Fibroblast of skin of scalp (primary cell): ENCODE results near the gene RACGAP1.
A peak's percentile ranks its signal among the peaks of the same experiment; 100 is the strongest.
"Not testable (repeated sequence)": the region's sequence is repeated elsewhere in the genome, so short reads cannot be mapped to it uniquely, and the experiment has no call there.

ENCODE experiments used
- DNase-seq: peaks from one replicate; pipeline ENCODE4 v3.0.0-alpha.2; 2013

Gene RACGAP1

GRCh38 chr12:50056639-50056976, 31.3 kb upstream of the RACGAP1 start:
- no peak for DNase-seq

GRCh38 chr12:50055831-50056638, 30.7 kb upstream of the RACGAP1 start:
- DNase-seq: peak; percentile 36

DNA sequence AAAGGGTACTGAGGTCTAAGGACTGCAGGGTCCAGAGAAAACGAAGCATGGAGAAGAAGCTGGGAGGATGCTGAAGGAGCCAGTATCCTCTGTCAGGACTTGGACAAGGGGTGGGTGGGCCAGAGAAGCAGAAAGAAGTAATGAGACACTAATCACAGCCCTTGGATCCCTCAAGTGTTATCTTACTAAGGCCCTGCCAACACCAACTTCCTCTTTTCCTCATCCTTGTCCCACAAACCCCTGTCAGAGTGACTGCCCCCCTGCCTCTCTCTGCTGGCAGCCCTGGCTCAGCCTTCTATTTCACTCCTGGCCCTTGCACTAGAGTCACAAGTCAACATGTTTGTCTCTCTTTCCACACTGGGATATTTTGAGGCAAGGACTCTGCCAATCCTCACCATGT, 28.3 kb upstream of the RACGAP1 start:
- DNase-seq: no peak

DNA sequence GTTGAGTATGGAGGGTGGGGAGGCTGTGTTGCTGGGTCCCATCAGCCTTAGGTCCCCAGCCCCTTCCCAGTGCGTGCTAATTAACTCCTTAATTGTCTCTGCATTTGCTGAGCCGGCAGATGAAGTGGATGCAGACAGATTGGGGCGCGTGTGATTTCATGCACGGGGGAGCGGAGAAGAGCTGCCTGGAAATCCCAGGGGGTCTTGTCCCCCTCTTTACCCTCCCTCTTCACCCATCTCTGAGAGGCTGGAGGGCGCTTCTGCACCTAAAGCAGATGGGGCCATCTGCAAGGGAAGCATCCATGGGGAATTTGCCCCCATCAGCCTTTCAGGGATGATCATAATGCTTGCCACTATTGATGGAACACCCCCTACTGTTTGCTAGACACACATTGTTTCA, 27.7 kb upstream of the RACGAP1 start:
- DNase-seq: no peak

DNA sequence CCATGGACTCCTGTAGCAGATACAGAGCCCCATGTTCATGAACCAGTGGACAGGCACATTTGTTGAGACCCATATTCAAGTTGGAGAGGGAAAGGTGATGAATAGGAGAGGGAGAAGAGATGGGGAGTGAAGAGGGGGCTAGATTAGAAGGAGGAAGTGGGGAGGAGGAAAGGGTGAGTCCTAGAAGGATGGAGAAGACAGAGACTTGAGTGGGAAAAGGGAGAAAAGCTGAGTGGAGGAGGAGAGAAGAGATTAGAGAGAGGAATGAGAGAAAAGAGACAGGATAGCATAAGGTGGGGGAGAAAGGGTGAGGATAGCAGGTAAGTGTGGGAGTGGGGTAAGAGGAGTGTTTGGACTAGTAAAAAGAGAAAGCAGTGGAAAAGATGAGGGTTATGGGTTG, 27.2 kb upstream of the RACGAP1 start:
- DNase-seq: no peak

- DNase-seq: no peak
These were observed 26.0 kb upstream of the RACGAP1 start for GRCh38 chr12:50051101-50051806.

- DNase-seq: peak; percentile 67
These were observed 25.3 kb upstream of the RACGAP1 start for GRCh38 chr12:50050410-50051098.

DNA sequence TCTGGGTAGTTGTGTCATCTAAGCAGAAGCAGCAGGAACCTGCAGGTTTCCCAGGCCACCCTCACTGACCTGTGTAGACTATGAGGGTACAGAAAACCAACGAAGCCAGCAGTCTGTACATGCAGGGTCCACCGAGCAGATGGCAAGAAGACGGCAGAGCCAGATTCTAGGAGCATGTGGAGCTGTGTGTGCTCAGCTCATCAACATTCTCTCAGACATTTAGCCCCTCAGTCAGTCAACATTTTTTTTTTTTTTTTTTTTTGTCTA, 24.8 kb upstream of the RACGAP1 start:
- no peak for DNase-seq

GRCh38 chr12:50049254-50050118, 24.2 kb upstream of the RACGAP1 start:
- no peak for DNase-seq

DNA sequence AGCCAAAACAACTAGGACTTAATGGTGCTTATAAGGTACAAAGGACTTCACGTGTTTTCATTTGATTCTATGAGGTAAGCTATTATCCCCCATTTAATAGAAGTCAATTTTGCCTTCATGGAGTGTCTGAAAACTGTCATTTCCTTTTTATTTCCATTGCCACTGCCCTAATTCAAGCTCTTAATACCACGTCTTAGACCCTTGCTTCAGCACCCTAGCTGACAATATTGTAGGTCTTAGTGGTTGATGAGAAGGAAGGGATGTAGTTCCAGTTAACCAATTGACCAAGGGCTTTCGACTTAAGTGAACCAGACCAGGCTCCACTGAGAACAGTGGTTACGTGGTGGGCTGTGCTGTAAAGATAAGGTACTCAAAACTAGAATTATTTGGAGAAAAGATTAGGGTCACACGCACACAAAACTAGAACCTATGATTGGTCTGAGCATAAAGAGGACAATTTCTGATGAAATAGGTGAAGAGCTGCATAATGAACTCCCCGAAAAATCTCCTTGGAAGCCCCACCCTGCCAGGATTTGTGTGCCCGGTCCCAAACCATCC, 22.5 kb upstream of the RACGAP1 start:
- no peak for DNase-seq

DNA sequence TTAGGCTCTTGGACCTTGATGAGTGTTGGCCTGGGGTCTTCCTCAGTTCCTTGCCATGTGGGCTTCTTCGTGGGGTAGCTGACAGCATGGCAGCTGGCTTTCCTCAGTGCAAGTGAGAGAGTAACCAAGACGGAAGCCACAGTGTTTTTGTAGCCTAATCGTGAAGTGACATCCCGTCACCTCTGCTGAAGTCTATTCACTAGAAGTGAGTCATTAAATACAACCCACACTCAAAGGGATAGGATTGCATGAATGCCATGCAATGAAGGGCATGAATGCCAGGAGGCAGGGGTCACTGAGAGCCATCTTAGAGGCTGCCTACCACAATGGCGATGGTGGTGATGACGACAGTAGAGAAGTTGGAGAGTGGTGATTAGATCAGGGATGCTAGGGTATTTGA, 18.6 kb upstream of the RACGAP1 start:
- DNase-seq: no peak

GRCh38 chr12:50043308-50043707, 18.0 kb upstream of the RACGAP1 start:
- no peak for DNase-seq

DNA sequence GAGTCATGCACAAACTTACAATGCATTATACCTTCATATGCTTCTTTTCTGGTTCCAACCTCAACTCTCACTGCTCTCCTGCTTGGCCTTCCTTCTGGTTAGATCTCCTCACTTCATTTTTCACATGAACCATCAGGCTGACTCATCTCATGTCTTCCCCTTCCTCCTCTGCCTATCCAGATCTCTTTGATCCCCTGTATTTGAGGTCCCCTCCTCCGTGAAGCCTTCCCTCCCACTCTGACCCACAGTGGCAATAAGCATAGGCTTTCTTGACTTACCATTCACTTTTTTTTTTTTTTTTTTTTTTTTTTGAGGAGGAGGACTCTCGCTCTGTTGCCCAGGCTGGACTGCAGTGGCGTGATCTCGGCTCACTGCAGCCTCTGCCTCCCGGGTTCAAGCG, 17.4 kb upstream of the RACGAP1 start:
- DNase-seq: no peak

GRCh38 chr12:50041962-50042361, 16.7 kb upstream of the RACGAP1 start:
- no peak for DNase-seq

GRCh38 chr12:50041062-50041860, 16.0 kb upstream of the RACGAP1 start:
- no peak for DNase-seq

GRCh38 chr12:50040657-50041056, 15.4 kb upstream of the RACGAP1 start:
- no peak for DNase-seq

GRCh38 chr12:50039151-50039835, 14.0 kb upstream of the RACGAP1 start:
- DNase-seq: peak; percentile 76

DNA sequence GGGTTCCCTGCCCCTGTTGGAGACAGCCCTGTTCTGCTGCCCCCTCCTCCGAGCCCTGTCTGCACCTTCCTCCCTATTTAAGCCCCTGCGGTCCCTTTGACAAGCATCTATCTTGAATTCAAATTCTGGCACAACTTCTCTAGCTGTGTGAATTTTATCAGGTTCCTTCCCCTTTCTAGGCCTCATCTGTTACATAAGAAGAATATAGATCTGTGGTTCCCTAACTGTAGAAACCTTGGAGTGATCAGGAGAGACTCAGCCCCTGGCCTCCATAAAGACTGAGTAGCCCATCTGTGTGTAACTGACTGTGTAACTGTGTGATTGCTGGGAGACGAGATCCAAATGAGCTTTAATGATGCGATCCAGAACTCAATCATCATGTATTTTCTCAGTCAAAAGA, 13.0 kb upstream of the RACGAP1 start:
- DNase-seq: no peak

DNA sequence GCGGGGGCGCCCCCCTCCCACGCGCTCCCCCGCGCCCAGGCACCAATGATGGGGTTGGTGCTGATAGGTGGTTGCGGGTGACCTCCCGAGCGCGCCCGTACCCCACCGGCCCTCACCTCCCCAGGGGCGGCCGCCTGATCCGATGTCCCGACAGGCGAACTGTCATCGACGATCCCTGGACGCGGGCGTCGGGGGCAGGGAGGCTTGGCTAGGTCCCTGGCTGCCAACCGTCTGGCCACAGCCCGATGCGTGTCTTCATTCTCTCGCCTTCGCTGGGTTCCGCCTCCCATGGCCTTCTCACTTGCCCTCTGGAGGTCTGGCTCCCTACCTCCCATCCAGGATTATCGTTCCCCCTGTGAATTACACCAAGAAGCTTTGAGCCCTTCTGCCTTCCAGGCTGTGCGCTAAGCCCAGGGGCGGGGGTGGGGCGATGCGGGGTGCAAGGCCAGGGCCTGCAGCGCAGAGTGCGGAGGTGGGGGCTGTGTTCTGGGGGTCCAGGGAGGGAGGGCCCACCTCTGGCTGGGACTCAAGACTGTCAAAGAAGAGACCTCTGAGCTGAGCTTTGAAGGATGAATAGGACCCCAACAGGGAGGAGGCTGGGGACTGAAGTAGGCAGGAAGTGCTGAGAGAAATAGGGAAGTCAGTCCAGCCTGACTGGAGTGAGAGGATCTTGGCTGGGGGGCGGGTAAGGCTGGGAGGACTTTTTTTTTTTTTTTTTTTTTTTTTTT, 7.7 kb upstream of the RACGAP1 start:
- no peak for DNase-seq

DNA sequence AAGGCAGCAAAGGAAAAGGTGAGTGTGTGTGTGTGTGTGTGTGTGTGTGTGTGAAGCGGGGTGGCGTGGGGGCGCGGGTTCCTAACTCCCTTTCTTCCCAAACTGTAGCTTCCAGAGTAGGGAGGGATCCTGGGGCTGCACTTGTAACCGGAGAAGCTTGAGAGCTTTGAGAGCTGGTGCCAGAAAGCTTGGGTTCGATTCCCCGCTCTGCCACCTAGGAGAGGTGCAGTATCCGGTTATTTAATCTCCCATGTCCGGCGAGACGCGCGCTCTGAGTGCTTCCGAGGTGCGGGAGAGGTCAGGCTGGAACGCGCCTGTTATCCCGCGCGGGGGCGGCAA, 7.2 kb upstream of the RACGAP1 start:
- DNase-seq: no peak

DNA sequence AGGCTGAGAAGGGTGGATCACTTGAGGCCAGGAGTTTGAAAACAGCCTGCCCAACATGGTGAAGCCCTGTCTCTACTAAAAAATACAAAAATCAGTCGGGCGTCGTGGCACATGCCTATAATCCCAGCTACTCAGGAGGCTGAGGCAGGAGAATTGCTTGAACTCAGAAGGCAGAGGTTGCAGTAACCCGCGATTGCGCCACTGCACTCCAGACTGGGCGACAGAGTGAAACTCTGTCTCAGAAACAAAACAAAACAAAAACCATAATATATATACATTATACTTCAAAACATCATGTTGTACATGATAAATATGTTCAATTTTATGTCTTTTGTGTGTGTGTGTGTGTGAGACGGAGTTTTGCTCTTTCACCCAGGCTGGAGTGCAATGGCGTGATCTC, 5.2 kb upstream of the RACGAP1 start:
- DNase-seq: not testable (repeated sequence)
